Measurements from ENCODE around the gene CLIC1.
"Not testable (repeated sequence)": the region's sequence is repeated elsewhere in the genome, so short reads cannot be mapped to it uniquely, and the experiment has no call there.

The CLIC1 gene

DNA sequence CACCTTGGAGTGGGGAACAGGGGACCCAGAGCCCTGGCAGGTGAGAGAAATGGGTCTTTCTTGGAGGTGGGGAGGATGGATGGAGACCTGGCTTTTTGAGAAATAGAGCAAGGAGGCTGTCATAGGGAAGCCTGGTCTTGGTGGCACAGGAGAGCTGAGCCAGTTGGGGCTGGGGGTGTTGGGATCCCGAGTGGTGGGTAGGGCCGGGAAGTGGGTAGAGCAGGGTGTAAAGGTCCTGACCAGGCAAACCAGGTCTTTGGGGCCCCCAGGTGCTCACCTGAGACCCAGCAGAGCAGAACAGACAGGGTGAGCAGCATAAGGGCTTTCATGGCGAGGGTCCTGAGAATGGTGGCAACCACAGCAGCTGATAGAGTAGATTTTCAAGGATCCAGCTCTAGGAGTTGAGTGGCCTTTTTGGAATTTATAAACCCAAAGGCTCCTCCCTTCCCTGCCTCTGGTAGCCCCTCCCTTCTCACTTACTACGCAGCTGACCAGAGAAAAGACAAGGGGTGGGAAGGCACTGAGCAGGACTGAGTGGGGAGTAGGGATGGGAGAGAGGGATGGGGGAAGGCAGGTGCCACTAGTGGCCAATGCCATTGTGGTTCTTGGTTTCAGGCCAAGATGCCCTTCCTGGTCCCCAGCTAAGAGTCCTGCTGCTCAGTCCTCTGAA lies 14.8 kb downstream of the CLIC1 start, which contains the start of gene LY6G6C:
Gene LY6G6C (minus strand): TSS at position 396 of the 670 bp plus-strand sequence. CDS start 67 bp downstream, at position 329.
- no peak for DNase-seq

DNA sequence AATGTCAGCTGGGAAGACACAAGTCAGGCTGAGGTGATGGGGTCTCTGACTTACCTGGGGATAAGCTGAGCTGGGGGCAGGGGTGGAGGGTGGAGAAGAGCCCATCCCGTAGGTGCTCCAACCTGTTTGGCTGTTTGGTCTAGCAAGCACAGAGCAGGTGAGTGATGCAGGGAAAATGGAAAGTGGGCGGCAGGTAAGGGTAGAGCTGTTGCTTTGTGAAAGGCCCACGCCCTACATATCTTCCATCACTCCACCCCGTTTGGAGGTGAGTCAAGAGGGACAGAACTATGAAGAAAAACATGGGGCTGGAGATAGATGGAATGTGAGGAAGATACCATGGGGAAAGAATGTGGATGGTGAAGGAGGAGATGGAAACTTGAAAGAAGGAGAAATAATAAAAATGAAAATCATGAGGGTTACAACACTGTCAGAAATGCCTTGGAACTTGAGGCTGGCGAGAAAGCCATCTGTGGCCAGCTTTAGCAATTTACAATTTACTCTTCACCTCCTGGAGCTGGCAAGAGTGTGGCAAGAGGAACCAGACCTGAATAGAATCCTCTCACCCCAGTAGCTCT lies 16.0 kb downstream of the CLIC1 start:
- DNase-seq = no peak

DNA sequence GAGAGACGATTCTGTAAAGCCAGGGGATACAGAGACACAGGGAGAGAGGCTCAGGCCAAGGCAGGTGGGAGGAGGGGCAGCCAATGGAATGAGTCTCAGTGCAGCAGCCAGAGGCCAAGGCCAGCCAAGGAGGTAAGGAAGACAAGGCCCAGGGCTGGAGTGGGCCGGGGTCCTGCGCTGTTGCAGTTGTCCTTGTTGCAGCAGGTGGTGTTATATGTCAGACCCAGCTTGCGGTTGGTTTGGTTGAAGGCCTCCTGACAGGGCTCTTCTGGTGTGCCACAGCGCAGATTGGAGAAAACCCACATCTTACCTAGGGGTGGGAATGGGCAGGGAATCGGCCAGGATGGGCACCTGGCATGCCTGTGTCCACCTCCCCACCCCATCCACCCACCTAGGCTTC lies 17.3 kb downstream of the CLIC1 start:
- DNase-seq = no peak

DNA sequence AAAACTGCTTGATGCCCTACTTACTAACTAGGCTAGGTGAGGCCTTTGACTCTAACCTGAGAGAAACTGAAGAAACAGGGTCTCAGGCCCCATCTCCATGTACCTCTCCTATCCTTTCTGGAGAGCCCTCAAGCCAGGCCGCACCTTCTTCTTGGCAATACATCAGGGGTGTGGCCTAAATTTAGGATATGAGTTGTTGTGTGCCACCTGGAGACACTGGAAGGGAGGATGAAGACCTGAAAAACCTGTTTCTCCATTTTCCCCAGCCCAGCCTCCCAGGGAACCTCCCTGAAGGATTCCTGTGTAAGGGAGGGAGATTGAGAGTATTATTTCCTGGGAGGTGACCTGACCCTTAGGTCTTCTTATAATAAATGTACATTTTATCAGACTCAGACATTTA lies 18.1 kb downstream of the CLIC1 start:
- DNase-seq = no peak

- no peak for DNase-seq
Measured at GRCh38 chr6:31717499-31718222, 18.7 kb downstream of the CLIC1 start.

GRCh38 chr6:31715022-31715958 lies 21.0 kb downstream of the CLIC1 start, which contains the start of gene LY6G6D:
LY6G6D (plus strand) TSS chr6:31715348; CDS start chr6:31715356, 8 bp downstream.
- no peak for DNase-seq

DNA sequence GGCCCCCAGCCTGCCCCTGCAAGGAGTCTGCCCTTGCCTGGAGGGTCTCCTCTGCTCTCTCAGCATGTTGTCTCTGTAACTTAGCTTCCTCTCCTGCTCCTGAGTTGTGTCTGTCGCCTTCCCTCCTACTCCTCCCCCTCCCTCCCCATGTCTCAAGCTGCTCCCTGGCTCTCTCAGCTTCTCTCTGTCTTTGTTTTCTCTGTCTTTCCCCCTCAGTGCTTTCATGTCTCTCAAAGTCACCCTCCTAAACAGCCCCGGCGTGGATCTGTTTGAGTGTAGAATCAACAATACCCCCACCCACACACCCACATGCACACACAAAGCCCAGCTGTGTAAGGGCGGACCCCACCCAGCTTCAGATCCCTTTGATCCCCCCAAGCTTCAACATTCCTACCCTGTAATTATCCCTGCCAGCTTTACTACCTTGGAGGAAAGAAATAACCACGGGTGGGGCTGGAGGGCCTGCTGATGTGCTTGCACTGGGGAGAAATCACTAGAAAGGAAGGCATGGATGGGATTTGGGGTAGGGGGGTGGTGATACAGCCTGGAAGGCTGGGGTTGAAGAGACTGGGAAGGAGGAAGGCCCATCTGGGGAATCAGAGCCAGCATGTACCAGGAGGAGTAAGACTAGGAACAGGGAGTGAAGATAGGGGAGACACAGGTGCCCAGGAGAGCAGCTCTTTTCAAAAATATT lies 22.2 kb downstream of the CLIC1 start:
- DNase-seq = no peak

DNA sequence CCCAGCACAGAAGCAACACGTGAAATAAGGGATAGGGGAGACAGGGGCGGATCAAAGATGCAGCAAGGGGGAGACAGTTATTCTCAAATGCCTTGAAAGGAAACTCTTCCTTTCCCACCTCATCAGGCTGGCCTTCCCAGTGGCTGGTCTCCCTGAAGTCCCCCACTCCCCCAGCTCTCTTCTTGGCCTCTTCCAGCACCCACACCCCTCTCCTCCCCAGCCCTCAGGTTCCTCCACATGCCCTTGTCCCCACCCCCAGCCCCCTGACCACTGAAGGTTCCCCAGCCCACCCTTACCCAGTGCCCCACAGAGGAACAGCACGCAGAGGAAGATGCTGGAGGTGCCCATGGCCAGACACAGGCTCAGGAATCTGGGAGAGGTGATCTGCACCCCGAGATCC lies 22.9 kb downstream of the CLIC1 start:
- DNase-seq = no peak

DNA sequence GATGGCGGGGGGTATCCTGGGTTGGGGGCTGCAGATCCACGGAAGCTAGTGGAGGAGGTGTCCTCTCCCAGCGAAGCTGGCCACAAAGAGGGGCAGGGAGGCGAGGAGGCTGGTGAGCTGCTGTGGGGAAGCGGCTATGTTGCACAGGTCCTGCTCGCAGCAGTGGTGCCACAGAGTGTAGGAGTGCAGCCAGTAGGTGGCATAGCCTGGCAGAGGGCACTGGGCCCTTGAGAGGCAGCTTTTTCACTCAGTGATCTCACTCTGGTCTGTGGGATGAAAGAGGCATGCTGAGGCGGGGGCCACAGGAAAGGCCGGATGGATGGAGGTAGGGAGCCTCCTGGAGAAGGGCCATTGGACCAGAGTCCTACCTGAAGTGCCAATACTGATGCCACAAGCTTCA lies 24.0 kb downstream of the CLIC1 start:
- DNase-seq = no peak

GRCh38 chr6:31711233-31711632 lies 25.1 kb downstream of the CLIC1 start:
- DNase-seq = no peak

DNA sequence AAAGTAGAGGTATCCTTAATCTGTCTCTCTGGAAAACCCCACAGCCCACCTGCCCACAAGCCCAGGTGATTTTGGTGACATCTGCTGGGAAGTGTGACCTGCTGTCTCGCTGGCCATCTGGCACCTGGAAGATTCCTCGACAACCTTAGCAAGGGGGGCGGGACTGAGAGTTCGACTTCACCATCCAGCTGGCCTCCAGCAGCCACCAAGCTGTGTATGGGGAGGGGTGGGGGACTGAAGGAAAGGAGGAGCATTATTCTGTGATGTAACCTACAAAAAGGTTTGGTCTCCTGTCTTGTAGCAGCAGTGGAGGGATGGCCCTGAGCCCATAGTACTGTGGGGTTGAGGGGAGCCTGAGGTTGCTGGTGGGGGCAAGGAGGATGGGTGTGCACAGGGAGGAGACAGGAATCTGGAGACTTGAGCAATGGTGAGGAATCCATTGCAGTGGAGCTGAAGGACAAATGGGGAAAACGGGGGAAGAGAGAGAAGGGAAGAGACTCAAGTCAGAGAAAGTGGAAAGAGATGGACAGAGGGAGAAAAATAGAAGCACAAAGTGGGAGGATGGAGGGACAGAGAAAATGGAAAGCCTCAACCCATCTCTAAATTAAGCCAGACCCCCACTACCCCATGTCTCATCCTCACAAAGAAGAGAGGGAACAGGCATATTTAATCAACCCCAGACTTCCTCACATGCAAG lies 25.7 kb downstream of the CLIC1 start:
- no peak for DNase-seq

- DNase-seq = not testable (repeated sequence)
Measured at GRCh38 chr6:31709157-31709556, 27.2 kb downstream of the CLIC1 start.

DNA sequence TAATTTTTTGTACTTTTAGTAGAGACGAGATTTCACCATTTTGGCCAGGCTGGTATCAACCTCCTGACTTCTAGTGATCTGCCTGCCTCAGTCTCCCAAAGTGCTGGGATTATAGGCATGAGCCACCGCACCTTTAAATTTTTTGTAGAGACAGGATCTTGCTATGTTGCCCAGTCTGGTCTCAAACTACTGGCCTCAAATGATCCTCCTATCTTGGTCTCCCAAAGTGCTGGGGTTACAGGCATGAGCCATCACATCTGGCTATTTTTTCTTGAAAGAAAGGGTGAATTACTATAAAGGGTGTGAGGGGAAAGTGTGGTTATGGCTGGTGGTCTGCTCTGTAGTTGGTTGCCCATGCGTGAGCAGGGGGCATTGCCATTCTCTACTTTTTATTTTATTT lies 28.1 kb downstream of the CLIC1 start:
- no peak for DNase-seq

- no peak for DNase-seq
Measured at GRCh38 chr6:31707701-31708100, 28.6 kb downstream of the CLIC1 start.

GRCh38 chr6:31706599-31706998 lies 29.7 kb downstream of the CLIC1 start, which contains the start of gene LY6G6F:
LY6G6F (plus strand) TSS chr6:31706866; CDS start chr6:31706907, 41 bp downstream.
- DNase-seq = no peak

GRCh38 chr6:31705931-31706330 lies 30.4 kb downstream of the CLIC1 start:
- no peak for DNase-seq

DNA sequence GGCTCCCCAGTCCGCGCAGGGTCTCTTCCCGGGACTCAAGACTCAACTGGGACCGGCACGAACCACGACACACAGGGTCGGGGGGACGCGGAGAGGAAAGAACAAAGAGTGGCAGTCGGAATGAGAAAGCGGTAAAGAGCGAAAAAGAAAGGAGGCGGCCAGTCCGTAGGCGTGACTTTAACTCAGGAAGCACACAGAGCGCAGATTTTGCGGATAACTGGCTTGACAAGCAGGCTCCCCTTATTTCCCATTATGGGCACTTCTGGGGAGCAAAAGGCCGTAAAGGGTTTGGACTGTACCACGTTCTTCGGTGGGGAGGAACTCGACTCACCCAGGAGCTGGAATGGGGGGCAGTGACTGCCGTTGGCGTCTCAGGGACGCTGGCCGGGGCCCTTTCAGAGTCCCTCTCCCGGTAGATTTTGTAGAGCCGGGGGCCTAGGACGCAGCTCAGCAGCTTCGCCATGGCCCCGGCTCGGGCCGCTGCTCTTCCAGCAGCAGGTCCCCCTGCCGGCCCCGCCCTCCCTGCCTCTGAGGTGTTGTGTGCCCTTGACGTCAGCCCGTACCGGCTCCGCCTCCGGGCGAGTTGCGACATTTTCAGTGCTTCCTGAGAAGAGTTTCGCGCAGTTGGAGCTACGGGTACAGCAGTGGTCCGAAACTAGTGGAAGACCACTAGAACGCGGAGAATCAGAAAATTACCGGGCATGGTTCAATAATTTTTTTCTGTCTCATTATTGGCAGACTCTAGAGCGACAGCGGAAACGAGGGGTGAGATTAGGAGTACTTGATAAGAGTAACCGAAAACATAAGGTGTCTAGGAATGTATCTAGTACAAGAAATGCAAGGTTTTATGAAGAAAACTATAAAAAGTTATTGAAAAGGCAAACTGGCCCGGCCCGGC lies 33.3 kb downstream of the CLIC1 start, which contains the start of gene ABHD16A:
Gene ABHD16A (minus strand): TSS at position 506 of the 898 bp plus-strand sequence. CDS start 43 bp downstream, at position 463.
- peak; percentile 96 for DNase-seq

- no peak for DNase-seq
Measured at GRCh38 chr6:31702405-31702818, 33.9 kb downstream of the CLIC1 start.

- no peak for DNase-seq
Measured at GRCh38 chr6:31701666-31702404, 34.5 kb downstream of the CLIC1 start.

Measured in central memory CD4-positive, alpha-beta T cell (primary cell).